CD4-positive, alpha-beta T cell (primary cell): ENCODE data around the gene CSTF1. TPM values are rescaled to one million over a fixed set of nuclear protein-coding genes. Genes with fewer than 3 reads are reported as not detected.

Source experiments
- ATAC-seq: fragments of 200-7000 bp; cut with Tn5 transposase; one replicate; pipeline ENCODE4 v1.10.0; 2022; ENCODE audit warnings: mild to moderate bottlenecking; ENCODE audit not compliant: poor library complexity
- CTCF ChIA-PET: fragments of 350-600 bp; sonication (Branson Sonifier 250); formaldehyde crosslinking; loops from one replicate; lab custom pipeline; 2021; ENCODE audit warnings: antibody characterized with exemption, inconsistent platforms; lab: Charles Lee
- POLR2A ChIA-PET: fragments of 350-600 bp; sonication (Branson Sonifier 250); formaldehyde crosslinking; loops from one replicate; lab custom pipeline; 2021; ENCODE audit warnings: antibody characterized with exemption, inconsistent platforms; lab: Charles Lee
- DNase-seq, 14 experiments: peaks; one replicate each; pipeline ENCODE4 v3.0.0-alpha.2; 2013 to 2020; ENCODE audit warnings: mixed read lengths in 2 of 14
- H3K27ac ChIP-seq, 2 donors: one replicate each; pipeline versions ENCODE4 v1.5.1 to v1.7.0; 2013; ENCODE audit warnings: low read length in 2 of 2, low read depth in 1 of 2, mild to moderate bottlenecking in 1 of 2
- H3K27me3 ChIP-seq, 2 experiments: 1 replicate in 1 of 2; 2 replicates in 1 of 2; pipeline versions ENCODE4 v1.6.1 to v1.7.0; 2013; ENCODE audit warnings: low read length in 2 of 2, control low read depth in 1 of 2, mild to moderate bottlenecking in 1 of 2, moderate library complexity in 1 of 2; ENCODE audit not compliant: insufficient read depth in 2 of 2, control insufficient read depth in 1 of 2
- H3K36me3 ChIP-seq: one replicate; pipeline ENCODE4 v1.6.1; 2013; ENCODE audit warnings: low read length, control low read depth; ENCODE audit not compliant: insufficient read depth
- H3K4me1 ChIP-seq: one replicate; pipeline ENCODE4 v1.6.1; 2013; ENCODE audit warnings: low read length, control low read depth; ENCODE audit not compliant: insufficient read depth
- H3K4me3 ChIP-seq: one replicate; pipeline ENCODE4 v1.5.1; 2013; ENCODE audit warnings: mild to moderate bottlenecking, low read length, moderate library complexity
- H3K9me3 ChIP-seq, 2 experiments: 1 replicate in 1 of 2; 2 replicates in 1 of 2; pipeline versions ENCODE4 v1.6.1 to v1.7.0; 2013; ENCODE audit warnings: low read length in 2 of 2, mild to moderate bottlenecking in 2 of 2, control low read depth in 1 of 2, moderate library complexity in 1 of 2; ENCODE audit not compliant: control insufficient read depth in 1 of 2, insufficient read depth in 1 of 2
- H3K27ac Mint-ChIP-seq: one replicate; pipeline ENCODE4 v1.8.0; 2020; ENCODE audit warnings: mixed read lengths
- H3K27me3 Mint-ChIP-seq: one replicate; pipeline ENCODE4 v1.8.0; 2021; ENCODE audit warnings: mixed read lengths
- H3K36me3 Mint-ChIP-seq: one replicate; pipeline ENCODE4 v1.8.0; 2021; ENCODE audit warnings: low read depth, mixed read lengths
- H3K4me1 Mint-ChIP-seq: one replicate; pipeline ENCODE4 v1.8.0; 2021; ENCODE audit warnings: low read depth, mixed read lengths
- H3K4me3 Mint-ChIP-seq: one replicate; pipeline ENCODE4 v1.8.0; 2020; ENCODE audit warnings: mild to moderate bottlenecking, mixed read lengths
- H3K9me3 Mint-ChIP-seq: one replicate; pipeline ENCODE4 v1.8.0; 2020; ENCODE audit warnings: mixed read lengths
- intact Hi-C, 2 experiments: fragments of 100-400 bp; cut with DNase I in 1 of 2; cut with micrococcal nuclease in 1 of 2; formaldehyde crosslinking; loops; one replicate each; pipeline versions ENCODE4 v1.15.1 to v1.9.0; 2023 to 2025; cut with DNase I, micrococcal nuclease
- total RNA-seq, 174 experiments: library from RNA in 2 of 174; stranded (reverse) in 2 of 174; gene quantifications; one replicate each; pipeline ENCODE4 v1.2.3 and lab custom pipeline; 2021 to 2026
- TF ChIP-seq, protein P1 (sequence below): fragments of 200-600 bp; IDR thresholded peaks from one replicate; pipeline ENCODE4 v1.8.0; 2022; ENCODE audit warnings: antibody characterized with exemption, mild to moderate bottlenecking

CSTF1 gene
- total RNA-seq, 2 experiments from 2014 or later, result 20.7 to 21.8 TPM

- Mint-ChIP-seq H3K27me3 (no peaks in the 10 kb centered on the region), H3K4me3 (no peak overlapping the region), H3K36me3 (peaks cover 69% of the 10 kb centered on the region), H3K4me1 (peaks cover 18% of the 10 kb centered on the region), H3K27ac (peak overlapping the region; percentile 53), H3K9me3 (no peaks in the 10 kb centered on the region)
- no peaks in the 10 kb centered on the region for H3K27me3 ChIP-seq
- peaks cover 23% of the 10 kb centered on the region for H3K4me1 ChIP-seq
- intact Hi-C loops, result no loop called here
- CTCF ChIA-PET, result no interaction called here
- TF ChIP-seq, protein P1, sequence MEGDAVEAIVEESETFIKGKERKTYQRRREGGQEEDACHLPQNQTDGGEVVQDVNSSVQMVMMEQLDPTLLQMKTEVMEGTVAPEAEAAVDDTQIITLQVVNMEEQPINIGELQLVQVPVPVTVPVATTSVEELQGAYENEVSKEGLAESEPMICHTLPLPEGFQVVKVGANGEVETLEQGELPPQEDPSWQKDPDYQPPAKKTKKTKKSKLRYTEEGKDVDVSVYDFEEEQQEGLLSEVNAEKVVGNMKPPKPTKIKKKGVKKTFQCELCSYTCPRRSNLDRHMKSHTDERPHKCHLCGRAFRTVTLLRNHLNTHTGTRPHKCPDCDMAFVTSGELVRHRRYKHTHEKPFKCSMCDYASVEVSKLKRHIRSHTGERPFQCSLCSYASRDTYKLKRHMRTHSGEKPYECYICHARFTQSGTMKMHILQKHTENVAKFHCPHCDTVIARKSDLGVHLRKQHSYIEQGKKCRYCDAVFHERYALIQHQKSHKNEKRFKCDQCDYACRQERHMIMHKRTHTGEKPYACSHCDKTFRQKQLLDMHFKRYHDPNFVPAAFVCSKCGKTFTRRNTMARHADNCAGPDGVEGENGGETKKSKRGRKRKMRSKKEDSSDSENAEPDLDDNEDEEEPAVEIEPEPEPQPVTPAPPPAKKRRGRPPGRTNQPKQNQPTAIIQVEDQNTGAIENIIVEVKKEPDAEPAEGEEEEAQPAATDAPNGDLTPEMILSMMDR, result no peak
- no peak overlapping the region for H3K4me3 ChIP-seq
- no peaks in the 10 kb centered on the region for H3K9me3 ChIP-seq
- DNase-seq (no peak), ATAC-seq (no peak)
- POLR2A ChIA-PET, result no interaction called here
- no peak overlapping the region for H3K27ac ChIP-seq
- peaks cover 22% of the 10 kb centered on the region for H3K36me3 ChIP-seq
Measured at GRCh38 chr20:56445540-56445939, 53.1 kb downstream of the CSTF1 start.

DNA sequence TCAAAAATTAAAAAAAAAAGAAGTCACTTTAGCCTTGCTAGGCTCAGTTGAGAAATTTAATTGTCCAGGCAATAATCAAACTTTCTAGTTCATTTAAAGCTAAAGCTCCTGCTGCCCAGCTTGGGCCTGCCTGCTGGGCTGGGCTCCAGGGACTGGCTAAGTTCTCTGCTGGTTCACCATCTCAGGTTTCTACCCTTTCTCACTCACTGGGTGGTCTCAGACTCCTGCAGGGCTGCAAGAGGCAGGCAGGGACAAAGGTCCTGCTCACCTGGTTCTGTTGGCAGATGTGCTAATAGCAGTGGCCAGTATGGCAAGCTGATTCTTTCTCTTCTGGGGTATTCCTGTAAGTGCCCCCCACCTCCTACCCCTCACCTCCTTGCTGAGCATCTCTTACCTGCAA lies 54.8 kb downstream of the CSTF1 start:
- Mint-ChIP-seq H3K4me3 (peak overlapping the region; percentile 15), H3K36me3 (peaks cover 77% of the 10 kb centered on the region), H3K4me1 (peaks cover 7% of the 10 kb centered on the region), H3K9me3 (no peaks in the 10 kb centered on the region), H3K27me3 (no peaks in the 10 kb centered on the region), H3K27ac (no peak overlapping the region)
- Histone ChIP-seq H3K27me3 (no peaks in the 10 kb centered on the region), H3K9me3 (no peaks in the 10 kb centered on the region), H3K4me1 (peaks cover 6% of the 10 kb centered on the region), H3K27ac (no peak overlapping the region), H3K4me3 (no peak overlapping the region), H3K36me3 (peaks cover 35% of the 10 kb centered on the region)
- intact Hi-C loops, result no loop called here
- TF ChIP-seq, protein P1, result no peak
- no peak for DNase-seq
- CTCF ChIA-PET, result no interaction called here
- POLR2A ChIA-PET, result no interaction called here
- ATAC-seq, result no peak

DNA sequence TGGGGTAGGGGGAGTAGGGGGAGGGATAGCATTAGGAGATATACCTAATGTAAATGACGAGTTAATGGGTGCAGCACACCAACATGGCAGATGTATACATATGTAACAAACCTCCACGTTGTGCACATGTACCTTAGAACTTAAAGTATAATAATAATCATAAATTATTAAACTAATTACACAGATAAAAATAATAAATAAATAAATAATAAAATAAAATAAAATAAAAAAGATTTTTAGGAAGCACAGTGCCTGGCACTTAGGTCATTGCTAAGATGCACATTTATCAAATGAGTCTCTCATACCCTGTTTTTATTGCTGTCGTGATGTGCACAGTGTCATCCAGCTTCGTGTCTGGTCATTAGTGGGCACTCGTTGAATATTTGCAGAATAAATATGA lies 57.0 kb downstream of the CSTF1 start:
- TF ChIP-seq, protein P1, result no peak
- ATAC-seq, result no peak

More for the DNA sequence above, 57.0 kb downstream of the CSTF1 start:
- Mint-ChIP-seq H3K4me1 (peaks cover 2% of the 10 kb centered on the region), H3K27ac (no peak overlapping the region), H3K27me3 (no peaks in the 10 kb centered on the region), H3K4me3 (no peak overlapping the region), H3K9me3 (no peaks in the 10 kb centered on the region), H3K36me3 (peaks cover 66% of the 10 kb centered on the region)
- H3K36me3 ChIP-seq, result peaks cover 45% of the 10 kb centered on the region
- no peaks in the 10 kb centered on the region for H3K9me3 ChIP-seq
- intact Hi-C loops, result no loop called here
- H3K27ac ChIP-seq, result no peak overlapping the region
- H3K27me3 ChIP-seq, result no peaks in the 10 kb centered on the region
- CTCF ChIA-PET, result no interaction called here
- no peak for DNase-seq
- no peak overlapping the region for H3K4me3 ChIP-seq
- H3K4me1 ChIP-seq, result peaks cover 9% of the 10 kb centered on the region
- POLR2A ChIA-PET, result no interaction called here
